Hepatocyte (in vitro differentiated cells): ENCODE results near the gene TUBGCP2.

Experiments used
- EZH2 ChIP-seq: fragments of 200-600 bp; sonication (generic); IDR thresholded peaks from 2 replicates; pipeline ENCODE4 v1.6.1; 2016; ENCODE audit warnings: antibody characterized with exemption, mild to moderate bottlenecking, borderline replicate concordance
- TF ChIP-seq, protein P1 (sequence below): fragments of 200-600 bp; sonication (generic); IDR thresholded peaks from 2 replicates; pipeline ENCODE4 v1.5.1; 2016; ENCODE audit warnings: antibody characterized with exemption, mild to moderate bottlenecking; ENCODE audit not compliant: poor library complexity

DNA sequence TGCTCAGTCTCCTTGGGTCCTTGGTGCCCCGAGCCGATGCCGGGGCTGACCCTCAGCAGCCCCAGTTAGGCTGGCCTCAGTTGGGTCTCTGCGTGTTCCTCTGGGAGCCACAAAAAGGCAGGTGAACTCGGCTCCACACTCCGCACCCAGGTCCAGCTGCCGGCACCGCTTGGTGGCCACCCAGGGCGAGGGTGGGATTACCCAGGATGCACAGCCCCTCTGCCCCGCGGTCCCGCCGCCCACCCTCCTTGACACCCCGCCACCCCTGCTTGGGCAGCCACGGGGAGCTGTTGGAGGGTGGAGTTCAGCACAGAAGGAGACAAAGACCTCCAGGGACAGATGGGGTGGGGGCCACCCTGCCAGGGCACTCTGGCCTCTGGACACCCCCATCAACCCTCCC lies 53.3 kb downstream of the TUBGCP2 start:
- TF ChIP-seq EZH2, result no peak
- TF ChIP-seq, protein P1, sequence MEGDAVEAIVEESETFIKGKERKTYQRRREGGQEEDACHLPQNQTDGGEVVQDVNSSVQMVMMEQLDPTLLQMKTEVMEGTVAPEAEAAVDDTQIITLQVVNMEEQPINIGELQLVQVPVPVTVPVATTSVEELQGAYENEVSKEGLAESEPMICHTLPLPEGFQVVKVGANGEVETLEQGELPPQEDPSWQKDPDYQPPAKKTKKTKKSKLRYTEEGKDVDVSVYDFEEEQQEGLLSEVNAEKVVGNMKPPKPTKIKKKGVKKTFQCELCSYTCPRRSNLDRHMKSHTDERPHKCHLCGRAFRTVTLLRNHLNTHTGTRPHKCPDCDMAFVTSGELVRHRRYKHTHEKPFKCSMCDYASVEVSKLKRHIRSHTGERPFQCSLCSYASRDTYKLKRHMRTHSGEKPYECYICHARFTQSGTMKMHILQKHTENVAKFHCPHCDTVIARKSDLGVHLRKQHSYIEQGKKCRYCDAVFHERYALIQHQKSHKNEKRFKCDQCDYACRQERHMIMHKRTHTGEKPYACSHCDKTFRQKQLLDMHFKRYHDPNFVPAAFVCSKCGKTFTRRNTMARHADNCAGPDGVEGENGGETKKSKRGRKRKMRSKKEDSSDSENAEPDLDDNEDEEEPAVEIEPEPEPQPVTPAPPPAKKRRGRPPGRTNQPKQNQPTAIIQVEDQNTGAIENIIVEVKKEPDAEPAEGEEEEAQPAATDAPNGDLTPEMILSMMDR, result no peak
